HepG2 (cell line): ENCODE measurements around the gene POLA2. TPM values are rescaled to one million over a fixed set of nuclear protein-coding genes. Genes with fewer than 3 reads are reported as not detected.

Experiments
- ATAC-seq: fragments of 200-7000 bp; cut with Tn5 transposase; 3 replicates; pipeline ENCODE4 v1.9.1; 2020; ENCODE audit warnings: mild to moderate bottlenecking, moderate library complexity
- BruUV-seq: library from RNA; stranded (reverse); fragments of 400-500 nt; replicated peaks from 2 replicates; lab custom pipeline; 2021; lab: Mats Ljungman, UMichigan
- CTCF ChIA-PET: fragments of 300-600 bp; formaldehyde crosslinking; extraction: SDS; loops from one replicate; lab custom pipeline; 2021; ENCODE audit warnings: low total read pairs, inconsistent platforms, low intra/inter-chr PET ratio; lab: Yijun Ruan, JAX
- POLR2A ChIA-PET: fragments of 350-600 bp; sonication (Branson Sonifier 250); formaldehyde crosslinking; loops from one replicate; lab custom pipeline; 2020; ENCODE audit warnings: antibody characterized with exemption, inconsistent platforms; lab: Yijun Ruan, JAX
- DNase-seq: peaks from one replicate; pipeline ENCODE4 v3.0.0-alpha.2; 2015; ENCODE audit warnings: low spot score
- FAIRE-seq: peaks from 3 replicates; lab custom pipeline; 2011; peaks lifted over from hg19 to GRCh38; lab: Jason Lieb, UNC
- H2AFZ ChIP-seq: one replicate; pipeline ENCODE4 v1.6.1; 2011; ENCODE audit warnings: low read length, inconsistent platforms
- H3K27ac ChIP-seq: fragments of 300-600 bp; 3 replicates; pipeline ENCODE4 v1.8.0; 2011; ENCODE audit warnings: mixed run types, mild to moderate bottlenecking, mixed read lengths, low read length, inconsistent platforms; ENCODE audit not compliant: insufficient read depth; ENCODE audit errors: extremely low read length
- H3K27me3 ChIP-seq, 2 experiments: fragments of 200-600 bp in 1 of 2; 2 replicates in 1 of 2; 3 replicates in 1 of 2; pipeline versions ENCODE4 v1.6.0 to v1.8.0; 2011; ENCODE audit warnings: low read length in 2 of 2, mild to moderate bottlenecking in 2 of 2, moderate library complexity in 2 of 2, inconsistent platforms in 1 of 2; ENCODE audit not compliant: insufficient read depth in 2 of 2, control insufficient read depth in 1 of 2
- H3K36me3 ChIP-seq, 2 experiments: fragments of 200-600 bp in 1 of 2; replicated peaks in 1 of 2; 2 replicates in 1 of 2; 3 replicates in 1 of 2; pipeline versions ENCODE4 v1.5.1 to v1.8.0; 2011; ENCODE audit warnings: low read length in 2 of 2, inconsistent platforms in 1 of 2; ENCODE audit not compliant: insufficient read depth in 2 of 2, control insufficient read depth in 1 of 2
- H3K4me1 ChIP-seq: 2 replicates; pipeline ENCODE4 v1.5.1; 2012; ENCODE audit warnings: low read length, inconsistent platforms; ENCODE audit not compliant: insufficient read depth
- H3K4me2 ChIP-seq: 2 replicates; pipeline ENCODE4 v1.6.0; 2011; ENCODE audit warnings: low read depth, low read length, inconsistent platforms
- H3K4me3 ChIP-seq, 3 experiments: fragments of 200-600 bp in 1 of 3; sonication (generic), shearing (Covaris generic) in 1 of 3; replicated peaks in 1 of 3; 2 replicates each; pipeline ENCODE4 v1.5.1; 2011 to 2016; ENCODE audit warnings: low read length in 3 of 3, inconsistent platforms in 2 of 3, low read depth in 2 of 3, mild to moderate bottlenecking in 2 of 3, control low read depth in 1 of 3, mixed read lengths in 1 of 3; ENCODE audit not compliant: insufficient read depth in 1 of 3
- H3K79me2 ChIP-seq: one replicate; pipeline ENCODE4 v1.6.1; 2011; ENCODE audit warnings: low read length, inconsistent platforms; ENCODE audit not compliant: insufficient read depth
- H3K9ac ChIP-seq: 2 replicates; pipeline ENCODE4 v1.6.0; 2011; ENCODE audit warnings: mild to moderate bottlenecking, low read depth, low read length, inconsistent platforms; ENCODE audit not compliant: insufficient read depth
- H3K9me3 ChIP-seq: 2 replicates; pipeline ENCODE4 v1.5.1; 2012; ENCODE audit warnings: mild to moderate bottlenecking, low read length
- H4K20me1 ChIP-seq: 2 replicates; pipeline ENCODE4 v1.6.0; 2011; ENCODE audit warnings: inconsistent platforms, mild to moderate bottlenecking, low read length, moderate library complexity; ENCODE audit not compliant: insufficient read depth
- KMT2B ChIP-seq: IDR thresholded peaks from 2 replicates; pipeline ENCODE4 v1.6.1; 2016; ENCODE audit warnings: missing genetic modification reagents, missing compliant biosample characterization
- NFE2L2 ChIP-seq: fragments of 150-350 bp; IDR thresholded peaks from 2 replicates; pipeline ENCODE4 v1.6.1; 2014; ENCODE audit warnings: low read length
- RFXAP ChIP-seq: sonication (generic); formaldehyde crosslinking; IDR thresholded peaks from 2 replicates; pipeline ENCODE4 v1.4.0; 2020; ENCODE audit warnings: missing genetic modification reagents, borderline replicate concordance
- THAP11 ChIP-seq: IDR thresholded peaks from 2 replicates; pipeline ENCODE4 v1.6.1; 2016; ENCODE audit warnings: missing biosample characterization, missing genetic modification reagents
- ZNF234 ChIP-seq: sonication (generic); formaldehyde crosslinking; conservative IDR thresholded peaks from 2 replicates; pipeline ENCODE4 v1.5.1; 2020; ENCODE audit warnings: mild to moderate bottlenecking, missing genetic modification reagents
- ZNF367 ChIP-seq: sonication (generic); formaldehyde crosslinking; IDR thresholded peaks from 2 replicates; pipeline ENCODE4 v1.4.0; 2020; ENCODE audit warnings: missing genetic modification reagents, borderline replicate concordance
- ZNF484 ChIP-seq: sonication (generic); formaldehyde crosslinking; IDR thresholded peaks from 2 replicates; pipeline ENCODE4 v1.5.1; 2020; ENCODE audit warnings: mild to moderate bottlenecking, low read depth, missing genetic modification reagents, borderline replicate concordance
- WGBS: methylation state at CpG from one replicate; pipeline ENCODE4 v1.1.6; 2017; ENCODE audit warnings: low lambda C conversion rate; 5-methylcytosine and 5-hydroxymethylcytosine counted together
- in situ Hi-C: cut with HindIII; loops from 2 replicates; pipeline ENCODE4 v1.10.0; 2017; ENCODE audit warnings: low pct_unique_long_range_greater_than_20kb; ENCODE audit not compliant: extremely low pct_ligation_motif_present
- intact Hi-C: fragments of 100-400 bp; cut with micrococcal nuclease; formaldehyde crosslinking; loops from one replicate; pipeline ENCODE4 v1.10.0; 2022; ENCODE audit not compliant: unreplicated experiment
- polyA plus RNA-seq, 8 experiments: library from polyadenylated mRNA; depleted of rRNA in 3 of 8; stranded (reverse) in 7 of 8; unstranded in 1 of 8; fragments of >200 nt; fragmentation: Illumina TruSeq in 4 of 8; extraction: Trizol in 4 of 8; gene quantifications; 2 replicates each; pipeline versions ENCODE4 v1.2.1 to v1.2.3, GENCODE V29; 2011 to 2016; ENCODE audit warnings: low read depth in 4 of 8, missing spikeins in 1 of 8, mixed read lengths in 1 of 8; ENCODE audit not compliant: insufficient read depth in 1 of 8
- total RNA-seq, 5 experiments: library from RNA; depleted of rRNA; stranded (reverse); fragments of >200 nt; fragmentation: Illumina TruSeq; extraction: Trizol; gene quantifications; 2 replicates each; pipeline ENCODE4 v1.2.3, GENCODE V29; 2016; ENCODE audit warnings: low read depth in 1 of 5
- TF ChIP-seq, protein P1 (sequence below): sonication (generic); formaldehyde crosslinking; IDR thresholded peaks from 2 replicates; pipeline ENCODE4 v1.4.0; 2020; ENCODE audit warnings: mild to moderate bottlenecking, missing genetic modification reagents, borderline replicate concordance
- TF ChIP-seq, protein P2 (sequence below): sonication (generic); formaldehyde crosslinking; IDR thresholded peaks from 2 replicates; pipeline ENCODE4 v1.4.0; 2020; ENCODE audit warnings: missing genetic modification reagents
- TF ChIP-seq, protein P3 (sequence below): sonication (generic); formaldehyde crosslinking; IDR thresholded peaks from 2 replicates; pipeline ENCODE4 v1.5.1; 2020; ENCODE audit warnings: mild to moderate bottlenecking, missing genetic modification reagents, moderate library complexity

POLA2 gene
- total and polyA plus RNA-seq, 2 of the 13 experiments (the other 11 are each of a cell fraction or from before 2014, with no cell fraction given): 9.7 to 15.6 TPM

DNA sequence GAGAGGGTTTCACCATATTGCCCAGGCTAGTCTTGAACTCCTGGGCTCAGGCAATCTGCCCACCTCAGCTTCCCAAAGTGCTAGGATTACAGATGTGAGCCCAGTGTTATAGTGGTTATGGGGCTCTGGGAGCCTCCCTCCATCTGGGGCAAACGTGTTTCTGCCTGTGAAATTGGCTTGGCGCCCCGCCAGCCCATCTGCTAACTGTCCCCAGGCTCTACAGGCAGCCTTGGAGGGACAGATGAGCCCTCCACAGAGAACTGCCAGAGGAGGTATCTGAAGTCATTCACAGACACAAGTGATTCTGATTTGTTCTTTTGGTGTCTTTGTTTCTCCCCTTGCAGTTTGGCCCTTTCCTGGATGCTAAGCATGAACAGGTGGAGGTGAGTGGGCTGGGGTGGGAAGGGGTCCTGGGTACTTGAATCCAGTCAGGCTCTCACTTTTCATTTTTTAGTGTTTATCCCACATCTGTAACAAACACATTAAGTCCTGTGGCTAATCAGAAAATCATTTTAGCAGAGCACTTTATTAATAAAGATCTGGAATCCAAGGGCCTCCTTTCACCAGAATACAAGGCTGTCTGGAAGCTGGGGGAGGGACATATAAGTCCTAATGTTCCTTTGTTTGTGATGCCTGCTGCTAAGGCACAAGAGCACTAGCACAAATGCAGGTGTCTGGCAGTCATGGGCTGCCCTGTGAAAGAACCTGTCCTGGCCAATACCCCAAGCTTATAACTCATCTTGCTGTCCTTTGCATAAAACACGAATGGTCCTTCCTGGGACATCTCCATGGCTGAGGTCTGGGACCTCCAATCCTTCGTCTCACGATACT is 27.2 kb downstream of the POLA2 start (continued):
- TF ChIP-seq, protein P1, sequence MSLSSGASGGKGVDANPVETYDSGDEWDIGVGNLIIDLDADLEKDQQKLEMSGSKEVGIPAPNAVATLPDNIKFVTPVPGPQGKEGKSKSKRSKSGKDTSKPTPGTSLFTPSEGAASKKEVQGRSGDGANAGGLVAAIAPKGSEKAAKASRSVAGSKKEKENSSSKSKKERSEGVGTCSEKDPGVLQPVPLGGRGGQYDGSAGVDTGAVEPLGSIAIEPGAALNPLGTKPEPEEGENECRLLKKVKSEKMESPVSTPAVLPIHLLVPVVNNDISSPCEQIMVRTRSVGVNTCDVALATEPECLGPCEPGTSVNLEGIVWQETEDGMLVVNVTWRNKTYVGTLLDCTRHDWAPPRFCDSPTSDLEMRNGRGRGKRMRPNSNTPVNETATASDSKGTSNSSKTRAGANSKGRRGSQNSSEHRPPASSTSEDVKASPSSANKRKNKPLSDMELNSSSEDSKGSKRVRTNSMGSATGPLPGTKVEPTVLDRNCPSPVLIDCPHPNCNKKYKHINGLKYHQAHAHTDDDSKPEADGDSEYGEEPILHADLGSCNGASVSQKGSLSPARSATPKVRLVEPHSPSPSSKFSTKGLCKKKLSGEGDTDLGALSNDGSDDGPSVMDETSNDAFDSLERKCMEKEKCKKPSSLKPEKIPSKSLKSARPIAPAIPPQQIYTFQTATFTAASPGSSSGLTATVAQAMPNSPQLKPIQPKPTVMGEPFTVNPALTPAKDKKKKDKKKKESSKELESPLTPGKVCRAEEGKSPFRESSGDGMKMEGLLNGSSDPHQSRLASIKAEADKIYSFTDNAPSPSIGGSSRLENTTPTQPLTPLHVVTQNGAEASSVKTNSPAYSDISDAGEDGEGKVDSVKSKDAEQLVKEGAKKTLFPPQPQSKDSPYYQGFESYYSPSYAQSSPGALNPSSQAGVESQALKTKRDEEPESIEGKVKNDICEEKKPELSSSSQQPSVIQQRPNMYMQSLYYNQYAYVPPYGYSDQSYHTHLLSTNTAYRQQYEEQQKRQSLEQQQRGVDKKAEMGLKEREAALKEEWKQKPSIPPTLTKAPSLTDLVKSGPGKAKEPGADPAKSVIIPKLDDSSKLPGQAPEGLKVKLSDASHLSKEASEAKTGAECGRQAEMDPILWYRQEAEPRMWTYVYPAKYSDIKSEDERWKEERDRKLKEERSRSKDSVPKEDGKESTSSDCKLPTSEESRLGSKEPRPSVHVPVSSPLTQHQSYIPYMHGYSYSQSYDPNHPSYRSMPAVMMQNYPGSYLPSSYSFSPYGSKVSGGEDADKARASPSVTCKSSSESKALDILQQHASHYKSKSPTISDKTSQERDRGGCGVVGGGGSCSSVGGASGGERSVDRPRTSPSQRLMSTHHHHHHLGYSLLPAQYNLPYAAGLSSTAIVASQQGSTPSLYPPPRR: no peak
- TF ChIP-seq RFXAP (CRISPR knock-in tag): no peak
- TF ChIP-seq NFE2L2: no peak
- TF ChIP-seq KMT2B: no peak

GRCh38 chr11:65290448-65291165 is 28.8 kb downstream of the POLA2 start:
- Histone ChIP-seq H2AFZ (no peak overlapping the region), H3K9ac (no peak overlapping the region), H3K4me2 (no peak overlapping the region), H3K4me3 (no peak overlapping the region), H3K36me3 (peaks cover 14 to 50% of the 10 kb centered on the region in 2 experiments), H3K79me2 (no peaks in the 10 kb centered on the region), H3K4me1 (peaks cover 32% of the 10 kb centered on the region), H3K9me3 (no peaks in the 10 kb centered on the region), H4K20me1 (no peaks in the 10 kb centered on the region), H3K27ac (peak overlapping the region; percentile 6), H3K27me3 (no peaks in the 10 kb centered on the region)
- in situ Hi-C loops: no loop called here
- FAIRE-seq: no peak
- no peak for ATAC-seq
- BruUV-seq: no TSS peak
- WGBS: 95% methylated on average over 8 of the region's 8 CpGs
- POLR2A ChIA-PET: interaction anchor here (1.5 to 4.0 kb wide), 3 partner anchors 15 to 25 kb away, joined by 4 to 36 read pairs (median 5); partner anchors contain the start of gene CDC42EP2
- intact Hi-C loops: no loop called here
- no peak for DNase-seq
- CTCF ChIA-PET: interaction anchor here (2.0 kb wide), 1 partner anchor 25 kb away, joined by 7 read pairs; the partner anchor contains the start of gene CDC42EP2
- TF ChIP-seq ZNF234 (CRISPR knock-in tag): no peak
- no peak for TF ChIP-seq THAP11
- TF ChIP-seq ZNF484 (CRISPR knock-in tag): no peak
- TF ChIP-seq, protein P2, sequence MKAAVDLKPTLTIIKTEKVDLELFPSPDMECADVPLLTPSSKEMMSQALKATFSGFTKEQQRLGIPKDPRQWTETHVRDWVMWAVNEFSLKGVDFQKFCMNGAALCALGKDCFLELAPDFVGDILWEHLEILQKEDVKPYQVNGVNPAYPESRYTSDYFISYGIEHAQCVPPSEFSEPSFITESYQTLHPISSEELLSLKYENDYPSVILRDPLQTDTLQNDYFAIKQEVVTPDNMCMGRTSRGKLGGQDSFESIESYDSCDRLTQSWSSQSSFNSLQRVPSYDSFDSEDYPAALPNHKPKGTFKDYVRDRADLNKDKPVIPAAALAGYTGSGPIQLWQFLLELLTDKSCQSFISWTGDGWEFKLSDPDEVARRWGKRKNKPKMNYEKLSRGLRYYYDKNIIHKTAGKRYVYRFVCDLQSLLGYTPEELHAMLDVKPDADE (CRISPR knock-in tag): no peak
- TF ChIP-seq, protein P3, sequence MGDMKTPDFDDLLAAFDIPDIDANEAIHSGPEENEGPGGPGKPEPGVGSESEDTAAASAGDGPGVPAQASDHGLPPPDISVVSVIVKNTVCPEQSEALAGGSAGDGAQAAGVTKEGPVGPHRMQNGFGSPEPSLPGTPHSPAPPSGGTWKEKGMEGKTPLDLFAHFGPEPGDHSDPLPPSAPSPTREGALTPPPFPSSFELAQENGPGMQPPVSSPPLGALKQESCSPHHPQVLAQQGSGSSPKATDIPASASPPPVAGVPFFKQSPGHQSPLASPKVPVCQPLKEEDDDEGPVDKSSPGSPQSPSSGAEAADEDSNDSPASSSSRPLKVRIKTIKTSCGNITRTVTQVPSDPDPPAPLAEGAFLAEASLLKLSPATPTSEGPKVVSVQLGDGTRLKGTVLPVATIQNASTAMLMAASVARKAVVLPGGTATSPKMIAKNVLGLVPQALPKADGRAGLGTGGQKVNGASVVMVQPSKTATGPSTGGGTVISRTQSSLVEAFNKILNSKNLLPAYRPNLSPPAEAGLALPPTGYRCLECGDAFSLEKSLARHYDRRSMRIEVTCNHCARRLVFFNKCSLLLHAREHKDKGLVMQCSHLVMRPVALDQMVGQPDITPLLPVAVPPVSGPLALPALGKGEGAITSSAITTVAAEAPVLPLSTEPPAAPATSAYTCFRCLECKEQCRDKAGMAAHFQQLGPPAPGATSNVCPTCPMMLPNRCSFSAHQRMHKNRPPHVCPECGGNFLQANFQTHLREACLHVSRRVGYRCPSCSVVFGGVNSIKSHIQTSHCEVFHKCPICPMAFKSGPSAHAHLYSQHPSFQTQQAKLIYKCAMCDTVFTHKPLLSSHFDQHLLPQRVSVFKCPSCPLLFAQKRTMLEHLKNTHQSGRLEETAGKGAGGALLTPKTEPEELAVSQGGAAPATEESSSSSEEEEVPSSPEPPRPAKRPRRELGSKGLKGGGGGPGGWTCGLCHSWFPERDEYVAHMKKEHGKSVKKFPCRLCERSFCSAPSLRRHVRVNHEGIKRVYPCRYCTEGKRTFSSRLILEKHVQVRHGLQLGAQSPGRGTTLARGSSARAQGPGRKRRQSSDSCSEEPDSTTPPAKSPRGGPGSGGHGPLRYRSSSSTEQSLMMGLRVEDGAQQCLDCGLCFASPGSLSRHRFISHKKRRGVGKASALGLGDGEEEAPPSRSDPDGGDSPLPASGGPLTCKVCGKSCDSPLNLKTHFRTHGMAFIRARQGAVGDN (CRISPR knock-in tag): no peak
- TF ChIP-seq ZNF367 (CRISPR knock-in tag): no peak
